Type B pancreatic cell (in vitro differentiated cells): Measurements from ENCODE around the gene GBP6. TPM values are rescaled to one million over a fixed set of nuclear protein-coding genes. Genes with fewer than 3 reads are reported as not detected.

Experiments
- DNase-seq: peaks from one replicate; pipeline ENCODE4 v3.0.0; 2021; ENCODE audit warnings: mixed read lengths; ENCODE audit not compliant: unreplicated experiment; ENCODE audit errors: extremely low spot score
- H3K27ac Mint-ChIP-seq: 2 replicates; pipeline ENCODE4 v1.8.0; 2021; ENCODE audit warnings: mild to moderate bottlenecking, mixed read lengths
- H3K27me3 Mint-ChIP-seq: 2 replicates; pipeline ENCODE4 v1.8.0; 2021; ENCODE audit warnings: mixed read lengths
- H3K36me3 Mint-ChIP-seq: 2 replicates; pipeline ENCODE4 v1.8.0; 2021; ENCODE audit warnings: mixed read lengths
- H3K4me1 Mint-ChIP-seq: one replicate; pipeline ENCODE4 v1.8.0; 2021; ENCODE audit warnings: mixed read lengths; ENCODE audit not compliant: unreplicated experiment
- H3K4me3 Mint-ChIP-seq: 2 replicates; pipeline ENCODE4 v1.8.0; 2021; ENCODE audit warnings: mild to moderate bottlenecking, mixed read lengths
- H3K9me3 Mint-ChIP-seq: 2 replicates; pipeline ENCODE4 v1.8.0; 2021; ENCODE audit warnings: mixed read lengths
- CTCF ChIP-seq: fragments of 200-600 bp; sonication (generic); conservative IDR thresholded peaks from 2 replicates; pipeline ENCODE4 v1.5.0; 2021; ENCODE audit warnings: antibody characterized with exemption, mild to moderate bottlenecking
- total RNA-seq: library from RNA; stranded (reverse); gene quantifications from 2 replicates; pipeline ENCODE4 v1.2.1, GENCODE V29; 2021; ENCODE audit warnings: low replicate concordance

Gene GBP6
- total RNA-seq, 1 donor from 2014 or later: 0.29 TPM

- no peak for TF ChIP-seq CTCF
- Mint-ChIP-seq H3K4me1 (no peaks in the 10 kb centered on the region), H3K36me3 (no peaks in the 10 kb centered on the region), H3K27ac (no peak overlapping the region), H3K9me3 (peaks cover 4% of the 10 kb centered on the region), H3K27me3 (no peaks in the 10 kb centered on the region), H3K4me3 (no peak overlapping the region)
- no peak for DNase-seq
These were observed 14.1 kb downstream of the GBP6 start for GRCh38 chr1:89378001-89378400.

- no peaks in the 10 kb centered on the region for H3K36me3 Mint-ChIP-seq
- H3K27me3 Mint-ChIP-seq: no peaks in the 10 kb centered on the region
- H3K27ac Mint-ChIP-seq: no peak overlapping the region
- no peaks in the 10 kb centered on the region for H3K4me1 Mint-ChIP-seq
- H3K9me3 Mint-ChIP-seq: peaks cover 4% of the 10 kb centered on the region
- no peak for DNase-seq
- no peak for TF ChIP-seq CTCF
- H3K4me3 Mint-ChIP-seq: no peak overlapping the region
These were observed 17.8 kb downstream of the GBP6 start for GRCh38 chr1:89381618-89382017.

- Mint-ChIP-seq H3K36me3 (no peaks in the 10 kb centered on the region), H3K4me1 (no peaks in the 10 kb centered on the region), H3K4me3 (no peak overlapping the region), H3K27me3 (no peaks in the 10 kb centered on the region), H3K27ac (no peak overlapping the region), H3K9me3 (peaks cover 4% of the 10 kb centered on the region)
- no peak for TF ChIP-seq CTCF
- no peak for DNase-seq
These were observed 18.6 kb downstream of the GBP6 start for GRCh38 chr1:89382479-89382878.

GRCh38 chr1:89383185-89383584 is 19.3 kb downstream of the GBP6 start:
- Mint-ChIP-seq H3K27me3 (no peaks in the 10 kb centered on the region), H3K4me1 (no peaks in the 10 kb centered on the region), H3K36me3 (no peaks in the 10 kb centered on the region), H3K9me3 (peaks cover 4% of the 10 kb centered on the region), H3K27ac (no peak overlapping the region), H3K4me3 (no peak overlapping the region)
- TF ChIP-seq CTCF: no peak
- no peak for DNase-seq

- Mint-ChIP-seq H3K36me3 (no peaks in the 10 kb centered on the region), H3K27ac (no peak overlapping the region)
These were observed 26.8 kb downstream of the GBP6 start for GRCh38 chr1:89390707-89391106.

More at GRCh38 chr1:89390707-89391106, 26.8 kb downstream of the GBP6 start:
- no peak for DNase-seq
- Mint-ChIP-seq H3K4me3 (no peak overlapping the region), H3K4me1 (no peaks in the 10 kb centered on the region), H3K27me3 (no peaks in the 10 kb centered on the region), H3K9me3 (no peaks in the 10 kb centered on the region)
- no peak for TF ChIP-seq CTCF
